HepG2 (cell line): ENCODE data around the gene QSOX2. TPM values are rescaled to one million over a fixed set of nuclear protein-coding genes. Genes with fewer than 3 reads are reported as not detected.

Source experiments
- FOSL2 ChIP-seq: sonication (generic); formaldehyde crosslinking; IDR thresholded peaks from 2 replicates; pipeline ENCODE4 v1.4.0; 2020; ENCODE audit warnings: missing genetic modification reagents
- JDP2 ChIP-seq: sonication (generic); formaldehyde crosslinking; IDR thresholded peaks from 2 replicates; pipeline ENCODE4 v1.8.1; 2022; ENCODE audit warnings: missing genetic modification reagents, borderline replicate concordance
- MED1 ChIP-seq: sonication (generic); formaldehyde crosslinking; IDR thresholded peaks from 2 replicates; pipeline ENCODE4 v1.4.0; 2020; ENCODE audit warnings: missing genetic modification reagents
- MTF2 ChIP-seq: sonication (generic); formaldehyde crosslinking; IDR thresholded peaks from 2 replicates; pipeline ENCODE4 v1.5.0; 2020; ENCODE audit warnings: missing genetic modification reagents, borderline replicate concordance
- NCOA1 ChIP-seq: sonication (generic); formaldehyde crosslinking; IDR thresholded peaks from 2 replicates; pipeline ENCODE4 v1.9.0; 2021; ENCODE audit warnings: missing genetic modification reagents
- RFX3 ChIP-seq: IDR thresholded peaks from 2 replicates; pipeline ENCODE4 v1.6.1; 2016; ENCODE audit warnings: missing biosample characterization, missing genetic modification reagents
- STAG1 ChIP-seq: sonication (generic); formaldehyde crosslinking; IDR thresholded peaks from 2 replicates; pipeline ENCODE4 v1.4.0; 2020; ENCODE audit warnings: missing genetic modification reagents
- SUZ12 ChIP-seq: fragments of 150-350 bp; IDR thresholded peaks from 2 replicates; pipeline ENCODE4 v1.6.1; 2014; ENCODE audit warnings: low read depth, low read length
- YY1 ChIP-seq: IDR thresholded peaks from 2 replicates; pipeline ENCODE4 v1.6.1; 2011; ENCODE audit warnings: low read length, low read depth, moderate library complexity, mild to moderate bottlenecking; ENCODE audit not compliant: insufficient read depth, insufficient replicate concordance
- polyA plus RNA-seq, 8 experiments: library from polyadenylated mRNA; depleted of rRNA in 3 of 8; stranded (reverse) in 7 of 8; unstranded in 1 of 8; fragments of >200 nt; fragmentation: Illumina TruSeq in 4 of 8; extraction: Trizol in 4 of 8; gene quantifications; 2 replicates each; pipeline versions ENCODE4 v1.2.1 to v1.2.3, GENCODE V29; 2011 to 2016; ENCODE audit warnings: low read depth in 4 of 8, missing spikeins in 1 of 8, mixed read lengths in 1 of 8; ENCODE audit not compliant: insufficient read depth in 1 of 8
- total RNA-seq, 5 experiments: library from RNA; depleted of rRNA; stranded (reverse); fragments of >200 nt; fragmentation: Illumina TruSeq; extraction: Trizol; gene quantifications; 2 replicates each; pipeline ENCODE4 v1.2.3, GENCODE V29; 2016; ENCODE audit warnings: low read depth in 1 of 5
- TF ChIP-seq, protein P1 (sequence below): sonication (generic); formaldehyde crosslinking; IDR thresholded peaks from 2 replicates; pipeline ENCODE4 v1.5.0; 2020; ENCODE audit warnings: mild to moderate bottlenecking, missing genetic modification reagents, borderline replicate concordance
- TF ChIP-seq, protein P2 (sequence below): sonication (generic); formaldehyde crosslinking; IDR thresholded peaks from 2 replicates; pipeline ENCODE4; 2020; ENCODE audit warnings: missing genetic modification reagents, mild to moderate bottlenecking, borderline replicate concordance
- TF ChIP-seq, protein P3 (sequence below): sonication (generic); formaldehyde crosslinking; IDR thresholded peaks from 2 replicates; pipeline ENCODE4 v1.9.0; 2022; ENCODE audit warnings: low read depth, missing genetic modification reagents
- TF ChIP-seq, protein P4 (sequence below), 2 experiments: sonication (generic) in 1 of 2; formaldehyde crosslinking in 1 of 2; IDR thresholded peaks; 2 replicates each; pipeline versions ENCODE4 v1.4.0 to v1.6.1; 2018 to 2020; ENCODE audit warnings: missing genetic modification reagents in 2 of 2, borderline replicate concordance in 1 of 2, low read depth in 1 of 2, mild to moderate bottlenecking in 1 of 2, missing biosample characterization in 1 of 2
- TF ChIP-seq, protein P5 (sequence below): sonication (generic); formaldehyde crosslinking; conservative IDR thresholded peaks from 2 replicates; pipeline ENCODE4 v1.8.0; 2022; ENCODE audit warnings: mild to moderate bottlenecking, moderate library complexity, missing genetic modification reagents

QSOX2 gene
- total and polyA plus RNA-seq, 2 of the 13 experiments (the other 11 are each of a cell fraction or from before 2014, with no cell fraction given) = 27.1 to 42.1 TPM

DNA sequence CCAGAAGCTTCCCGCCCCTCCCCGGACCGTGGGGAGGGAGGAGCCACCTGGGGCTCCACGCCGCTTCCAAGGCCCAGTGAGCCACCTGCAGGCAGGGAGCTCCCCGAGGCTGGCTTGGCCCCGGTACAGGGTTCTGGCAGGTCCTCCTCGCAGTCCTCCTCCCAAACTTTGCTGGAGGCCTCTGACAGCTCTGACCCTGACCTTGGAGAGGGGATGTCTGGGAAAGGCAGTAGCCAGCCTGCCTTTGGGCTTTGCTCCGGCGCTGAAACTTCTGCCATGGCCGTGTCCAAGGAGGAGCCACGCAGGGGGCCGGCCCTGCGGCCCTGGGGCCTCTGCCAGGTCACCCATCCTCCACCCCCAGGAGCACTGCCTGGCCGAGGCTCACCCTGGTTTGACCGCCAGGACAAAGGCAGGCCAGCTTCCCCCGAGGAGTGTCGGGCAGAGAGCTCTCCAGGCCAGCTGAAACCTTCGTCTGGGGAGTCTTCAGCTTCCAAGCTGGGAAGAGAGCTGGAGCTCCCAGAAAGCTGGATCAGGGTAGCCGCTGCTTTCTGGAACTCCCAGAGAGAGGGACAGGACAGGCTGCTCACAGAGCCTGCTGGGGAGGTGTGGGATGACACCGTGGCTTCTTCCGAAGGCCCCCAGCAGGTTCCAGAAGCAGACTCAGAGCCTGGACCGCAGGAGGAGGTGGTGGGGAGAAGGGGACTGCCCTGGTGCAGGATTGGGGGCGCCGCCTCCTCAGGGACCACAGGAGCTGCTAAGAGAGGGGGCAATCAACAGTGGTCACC, 9.0 kb upstream of the QSOX2 start (continued):
- TF ChIP-seq, protein P1, sequence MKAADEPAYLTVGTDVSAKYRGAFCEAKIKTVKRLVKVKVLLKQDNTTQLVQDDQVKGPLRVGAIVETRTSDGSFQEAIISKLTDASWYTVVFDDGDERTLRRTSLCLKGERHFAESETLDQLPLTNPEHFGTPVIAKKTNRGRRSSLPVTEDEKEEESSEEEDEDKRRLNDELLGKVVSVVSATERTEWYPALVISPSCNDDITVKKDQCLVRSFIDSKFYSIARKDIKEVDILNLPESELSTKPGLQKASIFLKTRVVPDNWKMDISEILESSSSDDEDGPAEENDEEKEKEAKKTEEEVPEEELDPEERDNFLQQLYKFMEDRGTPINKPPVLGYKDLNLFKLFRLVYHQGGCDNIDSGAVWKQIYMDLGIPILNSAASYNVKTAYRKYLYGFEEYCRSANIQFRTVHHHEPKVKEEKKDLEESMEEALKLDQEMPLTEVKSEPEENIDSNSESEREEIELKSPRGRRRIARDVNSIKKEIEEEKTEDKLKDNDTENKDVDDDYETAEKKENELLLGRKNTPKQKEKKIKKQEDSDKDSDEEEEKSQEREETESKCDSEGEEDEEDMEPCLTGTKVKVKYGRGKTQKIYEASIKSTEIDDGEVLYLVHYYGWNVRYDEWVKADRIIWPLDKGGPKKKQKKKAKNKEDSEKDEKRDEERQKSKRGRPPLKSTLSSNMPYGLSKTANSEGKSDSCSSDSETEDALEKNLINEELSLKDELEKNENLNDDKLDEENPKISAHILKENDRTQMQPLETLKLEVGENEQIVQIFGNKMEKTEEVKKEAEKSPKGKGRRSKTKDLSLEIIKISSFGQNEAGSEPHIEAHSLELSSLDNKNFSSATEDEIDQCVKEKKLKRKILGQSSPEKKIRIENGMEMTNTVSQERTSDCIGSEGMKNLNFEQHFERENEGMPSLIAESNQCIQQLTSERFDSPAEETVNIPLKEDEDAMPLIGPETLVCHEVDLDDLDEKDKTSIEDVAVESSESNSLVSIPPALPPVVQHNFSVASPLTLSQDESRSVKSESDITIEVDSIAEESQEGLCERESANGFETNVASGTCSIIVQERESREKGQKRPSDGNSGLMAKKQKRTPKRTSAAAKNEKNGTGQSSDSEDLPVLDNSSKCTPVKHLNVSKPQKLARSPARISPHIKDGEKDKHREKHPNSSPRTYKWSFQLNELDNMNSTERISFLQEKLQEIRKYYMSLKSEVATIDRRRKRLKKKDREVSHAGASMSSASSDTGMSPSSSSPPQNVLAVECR (CRISPR knock-in tag) = peak; percentile 47; the same call in 1 of the 2 replicates
- 0 out of 2 replicates have a peak, but pooled peaks have one; percentile 12 for TF ChIP-seq FOSL2 (CRISPR knock-in tag)
- TF ChIP-seq, protein P2, sequence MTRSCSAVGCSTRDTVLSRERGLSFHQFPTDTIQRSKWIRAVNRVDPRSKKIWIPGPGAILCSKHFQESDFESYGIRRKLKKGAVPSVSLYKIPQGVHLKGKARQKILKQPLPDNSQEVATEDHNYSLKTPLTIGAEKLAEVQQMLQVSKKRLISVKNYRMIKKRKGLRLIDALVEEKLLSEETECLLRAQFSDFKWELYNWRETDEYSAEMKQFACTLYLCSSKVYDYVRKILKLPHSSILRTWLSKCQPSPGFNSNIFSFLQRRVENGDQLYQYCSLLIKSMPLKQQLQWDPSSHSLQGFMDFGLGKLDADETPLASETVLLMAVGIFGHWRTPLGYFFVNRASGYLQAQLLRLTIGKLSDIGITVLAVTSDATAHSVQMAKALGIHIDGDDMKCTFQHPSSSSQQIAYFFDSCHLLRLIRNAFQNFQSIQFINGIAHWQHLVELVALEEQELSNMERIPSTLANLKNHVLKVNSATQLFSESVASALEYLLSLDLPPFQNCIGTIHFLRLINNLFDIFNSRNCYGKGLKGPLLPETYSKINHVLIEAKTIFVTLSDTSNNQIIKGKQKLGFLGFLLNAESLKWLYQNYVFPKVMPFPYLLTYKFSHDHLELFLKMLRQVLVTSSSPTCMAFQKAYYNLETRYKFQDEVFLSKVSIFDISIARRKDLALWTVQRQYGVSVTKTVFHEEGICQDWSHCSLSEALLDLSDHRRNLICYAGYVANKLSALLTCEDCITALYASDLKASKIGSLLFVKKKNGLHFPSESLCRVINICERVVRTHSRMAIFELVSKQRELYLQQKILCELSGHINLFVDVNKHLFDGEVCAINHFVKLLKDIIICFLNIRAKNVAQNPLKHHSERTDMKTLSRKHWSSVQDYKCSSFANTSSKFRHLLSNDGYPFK (CRISPR knock-in tag) = peak; percentile 60; the same call in 1 of the 2 replicates
- 0 out of 2 replicates have a peak, but pooled peaks have one; percentile 13 for TF ChIP-seq MED1
- TF ChIP-seq YY1 = peak; percentile 21
- TF ChIP-seq, protein P3, sequence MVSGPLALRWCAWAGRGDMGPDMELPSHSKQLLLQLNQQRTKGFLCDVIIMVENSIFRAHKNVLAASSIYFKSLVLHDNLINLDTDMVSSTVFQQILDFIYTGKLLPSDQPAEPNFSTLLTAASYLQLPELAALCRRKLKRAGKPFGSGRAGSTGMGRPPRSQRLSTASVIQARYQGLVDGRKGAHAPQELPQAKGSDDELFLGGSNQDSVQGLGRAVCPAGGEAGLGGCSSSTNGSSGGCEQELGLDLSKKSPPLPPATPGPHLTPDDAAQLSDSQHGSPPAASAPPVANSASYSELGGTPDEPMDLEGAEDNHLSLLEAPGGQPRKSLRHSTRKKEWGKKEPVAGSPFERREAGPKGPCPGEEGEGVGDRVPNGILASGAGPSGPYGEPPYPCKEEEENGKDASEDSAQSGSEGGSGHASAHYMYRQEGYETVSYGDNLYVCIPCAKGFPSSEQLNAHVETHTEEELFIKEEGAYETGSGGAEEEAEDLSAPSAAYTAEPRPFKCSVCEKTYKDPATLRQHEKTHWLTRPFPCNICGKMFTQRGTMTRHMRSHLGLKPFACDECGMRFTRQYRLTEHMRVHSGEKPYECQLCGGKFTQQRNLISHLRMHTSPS (CRISPR knock-in tag) = peak; percentile 29; the same call in 1 of the 2 replicates
- no peak for TF ChIP-seq JDP2 (CRISPR knock-in tag)
- no peak for TF ChIP-seq SUZ12
- TF ChIP-seq NCOA1 = 0 out of 2 replicates have a peak, but pooled peaks have one; percentile 27
- no peak for TF ChIP-seq RFX3
- TF ChIP-seq, protein P4, sequence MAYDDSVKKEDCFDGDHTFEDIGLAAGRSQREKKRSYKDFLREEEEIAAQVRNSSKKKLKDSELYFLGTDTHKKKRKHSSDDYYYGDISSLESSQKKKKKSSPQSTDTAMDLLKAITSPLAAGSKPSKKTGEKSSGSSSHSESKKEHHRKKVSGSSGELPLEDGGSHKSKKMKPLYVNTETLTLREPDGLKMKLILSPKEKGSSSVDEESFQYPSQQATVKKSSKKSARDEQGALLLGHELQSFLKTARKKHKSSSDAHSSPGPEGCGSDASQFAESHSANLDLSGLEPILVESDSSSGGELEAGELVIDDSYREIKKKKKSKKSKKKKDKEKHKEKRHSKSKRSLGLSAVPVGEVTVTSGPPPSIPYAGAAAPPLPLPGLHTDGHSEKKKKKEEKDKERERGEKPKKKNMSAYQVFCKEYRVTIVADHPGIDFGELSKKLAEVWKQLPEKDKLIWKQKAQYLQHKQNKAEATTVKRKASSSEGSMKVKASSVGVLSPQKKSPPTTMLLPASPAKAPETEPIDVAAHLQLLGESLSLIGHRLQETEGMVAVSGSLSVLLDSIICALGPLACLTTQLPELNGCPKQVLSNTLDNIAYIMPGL (CRISPR knock-in tag; IDR thresholded peaks at IDR 0.05; ENCODE audit: borderline replicate concordance in 1 of 2, low read depth in 1 of 2) = 0 out of 4 replicates have a peak, but pooled peaks of 1 of the 2 experiments have one; percentile 13
- TF ChIP-seq, protein P5, sequence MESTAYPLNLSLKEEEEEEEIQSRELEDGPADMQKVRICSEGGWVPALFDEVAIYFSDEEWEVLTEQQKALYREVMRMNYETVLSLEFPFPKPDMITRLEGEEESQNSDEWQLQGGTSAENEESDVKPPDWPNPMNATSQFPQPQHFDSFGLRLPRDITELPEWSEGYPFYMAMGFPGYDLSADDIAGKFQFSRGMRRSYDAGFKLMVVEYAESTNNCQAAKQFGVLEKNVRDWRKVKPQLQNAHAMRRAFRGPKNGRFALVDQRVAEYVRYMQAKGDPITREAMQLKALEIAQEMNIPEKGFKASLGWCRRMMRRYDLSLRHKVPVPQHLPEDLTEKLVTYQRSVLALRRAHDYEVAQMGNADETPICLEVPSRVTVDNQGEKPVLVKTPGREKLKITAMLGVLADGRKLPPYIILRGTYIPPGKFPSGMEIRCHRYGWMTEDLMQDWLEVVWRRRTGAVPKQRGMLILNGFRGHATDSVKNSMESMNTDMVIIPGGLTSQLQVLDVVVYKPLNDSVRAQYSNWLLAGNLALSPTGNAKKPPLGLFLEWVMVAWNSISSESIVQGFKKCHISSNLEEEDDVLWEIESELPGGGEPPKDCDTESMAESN (CRISPR knock-in tag) = peak; percentile 93
- TF ChIP-seq STAG1 (CRISPR knock-in tag) = peak; percentile 35
- TF ChIP-seq MTF2 (CRISPR knock-in tag) = peak; percentile 75; the same call in 1 of the 2 replicates
